Activated CD4-positive, alpha-beta memory T cell treated with anti-CD3 and anti-CD28 coated beads, Interleukin-2, amount 10 ng/mL, durations not matched to agents 7 days and 5 days (primary cell): Measurements from ENCODE around the gene COL17A1. TPM values are rescaled to one million over a fixed set of nuclear protein-coding genes. Genes with fewer than 3 reads are reported as not detected.
A peak's percentile ranks its signal among the peaks of the same experiment; 100 is the strongest.

Source experiments
- CTCF ChIA-PET: fragments of 350-600 bp; sonication (Branson Sonifier 250); formaldehyde crosslinking; loops from one replicate; lab custom pipeline; 2021; ENCODE audit warnings: antibody characterized with exemption, inconsistent platforms; lab: Charles Lee
- POLR2A ChIA-PET: fragments of 350-600 bp; sonication (Branson Sonifier 250); formaldehyde crosslinking; loops from one replicate; lab custom pipeline; 2021; ENCODE audit warnings: antibody characterized with exemption; lab: Charles Lee
- DNase-seq: peaks from one replicate; pipeline ENCODE4 v3.0.0-alpha.2; 2020
- H3K27ac Mint-ChIP-seq: one replicate; pipeline ENCODE4 v1.8.0; 2021; ENCODE audit warnings: mild to moderate bottlenecking, mixed read lengths
- H3K27me3 Mint-ChIP-seq: one replicate; pipeline ENCODE4 v1.8.0; 2021; ENCODE audit warnings: mixed read lengths
- H3K36me3 Mint-ChIP-seq: one replicate; pipeline ENCODE4 v1.8.0; 2021; ENCODE audit warnings: low read depth, mixed read lengths
- H3K4me1 Mint-ChIP-seq: one replicate; pipeline ENCODE4 v1.8.0; 2021; ENCODE audit warnings: mixed read lengths
- H3K4me3 Mint-ChIP-seq: one replicate; pipeline ENCODE4 v1.8.0; 2021; ENCODE audit warnings: mild to moderate bottlenecking, mixed read lengths
- H3K9me3 Mint-ChIP-seq: one replicate; pipeline ENCODE4 v1.8.0; 2021; ENCODE audit warnings: mixed read lengths
- total RNA-seq, 2 experiments: library from RNA; stranded (reverse); gene quantifications; one replicate each; pipeline ENCODE4 v1.2.3, GENCODE V29; 2021

The COL17A1 gene
- total RNA-seq, 2 experiments from 2014 or later: not detected

- Mint-ChIP-seq H3K9me3 (no peaks in the 10 kb centered on the region), H3K27me3 (peaks cover 15% of the 10 kb centered on the region), H3K4me1 (no peaks in the 10 kb centered on the region), H3K27ac (no peak overlapping the region), H3K4me3 (no peak overlapping the region), H3K36me3 (no peaks in the 10 kb centered on the region)
- DNase-seq: no peak
- ChIA-PET POLR2A (no interaction called here), CTCF (no interaction called here)
Measured at GRCh38 chr10:104066945-104067344, 18.7 kb downstream of the COL17A1 start.

- no peak overlapping the region for H3K27ac Mint-ChIP-seq
- no peaks in the 10 kb centered on the region for H3K4me1 Mint-ChIP-seq
- POLR2A ChIA-PET: no interaction called here
Measured at GRCh38 chr10:104065748-104066147, 19.9 kb downstream of the COL17A1 start.

GRCh38 chr10:104061196-104061595, 24.5 kb downstream of the COL17A1 start:
- ChIA-PET CTCF (no interaction called here), POLR2A (no interaction called here)
- no peak overlapping the region for H3K4me3 Mint-ChIP-seq
- no peaks in the 10 kb centered on the region for H3K36me3 Mint-ChIP-seq
- H3K9me3 Mint-ChIP-seq: no peaks in the 10 kb centered on the region
- no peaks in the 10 kb centered on the region for H3K4me1 Mint-ChIP-seq
- no peak overlapping the region for H3K27ac Mint-ChIP-seq
- no peak for DNase-seq
- peaks cover 8% of the 10 kb centered on the region for H3K27me3 Mint-ChIP-seq

More at GRCh38 chr10:104065748-104066147, 19.9 kb downstream of the COL17A1 start:
- Mint-ChIP-seq H3K9me3 (no peaks in the 10 kb centered on the region), H3K27me3 (peaks cover 13% of the 10 kb centered on the region), H3K4me3 (no peak overlapping the region), H3K36me3 (no peaks in the 10 kb centered on the region)
- CTCF ChIA-PET: interaction anchor here (1.1 kb wide), 1 partner anchor 15 kb away, joined by 3 read pairs; no protein-coding TSS in a partner anchor
- no peak for DNase-seq

GRCh38 chr10:104059364-104059763, 26.3 kb downstream of the COL17A1 start:
- no peaks in the 10 kb centered on the region for H3K36me3 Mint-ChIP-seq
- no peak overlapping the region for H3K27ac Mint-ChIP-seq
- ChIA-PET CTCF (no interaction called here), POLR2A (interaction anchor here (1.7 kb wide), 1 partner anchor 62 kb away, joined by 5 read pairs; the partner anchor contains the start of gene SFR1)
- H3K9me3 Mint-ChIP-seq: no peaks in the 10 kb centered on the region
- peaks cover 1% of the 10 kb centered on the region for H3K27me3 Mint-ChIP-seq
- H3K4me1 Mint-ChIP-seq: no peaks in the 10 kb centered on the region
- H3K4me3 Mint-ChIP-seq: no peak overlapping the region
- no peak for DNase-seq

- CTCF ChIA-PET: no interaction called here
- no peaks in the 10 kb centered on the region for H3K27me3 Mint-ChIP-seq
Measured at GRCh38 chr10:104057717-104058116, 28.0 kb downstream of the COL17A1 start.

GRCh38 chr10:104056619-104057273, 28.9 kb downstream of the COL17A1 start:
- no peaks in the 10 kb centered on the region for H3K27me3 Mint-ChIP-seq
- H3K4me3 Mint-ChIP-seq: no peak overlapping the region
- H3K36me3 Mint-ChIP-seq: no peaks in the 10 kb centered on the region
- no peaks in the 10 kb centered on the region for H3K9me3 Mint-ChIP-seq
- H3K4me1 Mint-ChIP-seq: no peaks in the 10 kb centered on the region
- no peak overlapping the region for H3K27ac Mint-ChIP-seq
- POLR2A ChIA-PET: no interaction called here
- no peak for DNase-seq
- CTCF ChIA-PET: no interaction called here

More at GRCh38 chr10:104057717-104058116, 28.0 kb downstream of the COL17A1 start:
- no peak overlapping the region for H3K27ac Mint-ChIP-seq
- H3K4me1 Mint-ChIP-seq: no peaks in the 10 kb centered on the region
- DNase-seq: no peak
- POLR2A ChIA-PET: no interaction called here
- H3K9me3 Mint-ChIP-seq: no peaks in the 10 kb centered on the region
- no peaks in the 10 kb centered on the region for H3K36me3 Mint-ChIP-seq
- H3K4me3 Mint-ChIP-seq: no peak overlapping the region

GRCh38 chr10:104054430-104054829, 31.2 kb downstream of the COL17A1 start:
- POLR2A ChIA-PET: no interaction called here
- H3K4me3 Mint-ChIP-seq: no peak overlapping the region

GRCh38 chr10:104053201-104053600, 32.5 kb downstream of the COL17A1 start:
- Mint-ChIP-seq H3K4me1 (peaks cover 7% of the 10 kb centered on the region), H3K27me3 (peaks cover 3% of the 10 kb centered on the region), H3K27ac (no peak overlapping the region), H3K36me3 (no peaks in the 10 kb centered on the region), H3K9me3 (no peaks in the 10 kb centered on the region), H3K4me3 (no peak overlapping the region)
- ChIA-PET POLR2A (no interaction called here), CTCF (no interaction called here)
- DNase-seq: no peak

More at GRCh38 chr10:104054430-104054829, 31.2 kb downstream of the COL17A1 start:
- no peaks in the 10 kb centered on the region for H3K36me3 Mint-ChIP-seq
- no peak overlapping the region for H3K27ac Mint-ChIP-seq
- no peaks in the 10 kb centered on the region for H3K27me3 Mint-ChIP-seq
- H3K9me3 Mint-ChIP-seq: no peaks in the 10 kb centered on the region
- no peak for DNase-seq
- CTCF ChIA-PET: no interaction called here
- H3K4me1 Mint-ChIP-seq: peaks cover 4% of the 10 kb centered on the region

- H3K4me1 Mint-ChIP-seq: peaks cover 7% of the 10 kb centered on the region
- ChIA-PET POLR2A (no interaction called here), CTCF (no interaction called here)
- H3K27ac Mint-ChIP-seq: no peak overlapping the region
- no peak overlapping the region for H3K4me3 Mint-ChIP-seq
- H3K36me3 Mint-ChIP-seq: no peaks in the 10 kb centered on the region
- DNase-seq: no peak
- H3K27me3 Mint-ChIP-seq: peaks cover 4% of the 10 kb centered on the region
- no peaks in the 10 kb centered on the region for H3K9me3 Mint-ChIP-seq
Measured at GRCh38 chr10:104052431-104052830, 33.2 kb downstream of the COL17A1 start.

GRCh38 chr10:104049504-104050250, 36.0 kb downstream of the COL17A1 start:
- no peak for DNase-seq
- no peaks in the 10 kb centered on the region for H3K9me3 Mint-ChIP-seq
- H3K4me1 Mint-ChIP-seq: peaks cover 7% of the 10 kb centered on the region
- CTCF ChIA-PET: no interaction called here
- H3K36me3 Mint-ChIP-seq: no peaks in the 10 kb centered on the region
- POLR2A ChIA-PET: no interaction called here
- peaks cover 4% of the 10 kb centered on the region for H3K27me3 Mint-ChIP-seq
- H3K4me3 Mint-ChIP-seq: no peak overlapping the region
- no peak overlapping the region for H3K27ac Mint-ChIP-seq

GRCh38 chr10:104046651-104047050, 39.0 kb downstream of the COL17A1 start:
- Mint-ChIP-seq H3K36me3 (no peaks in the 10 kb centered on the region), H3K27ac (no peak overlapping the region), H3K4me1 (peaks cover 7% of the 10 kb centered on the region), H3K4me3 (no peak overlapping the region), H3K27me3 (peaks cover 4% of the 10 kb centered on the region), H3K9me3 (no peaks in the 10 kb centered on the region)
- ChIA-PET CTCF (no interaction called here), POLR2A (no interaction called here)
- DNase-seq: no peak

- Mint-ChIP-seq H3K27me3 (peaks cover 4% of the 10 kb centered on the region), H3K9me3 (no peaks in the 10 kb centered on the region), H3K4me1 (peaks cover 7% of the 10 kb centered on the region), H3K4me3 (no peak overlapping the region), H3K36me3 (no peaks in the 10 kb centered on the region), H3K27ac (no peak overlapping the region)
- CTCF ChIA-PET: no interaction called here
- peak; percentile 16 for DNase-seq
- POLR2A ChIA-PET: no interaction called here
Measured at GRCh38 chr10:104045151-104046089, 40.3 kb downstream of the COL17A1 start.

- no peaks in the 10 kb centered on the region for H3K4me1 Mint-ChIP-seq
- ChIA-PET CTCF (no interaction called here), POLR2A (no interaction called here)
- no peak overlapping the region for H3K27ac Mint-ChIP-seq
- H3K27me3 Mint-ChIP-seq: peaks cover 4% of the 10 kb centered on the region
- H3K36me3 Mint-ChIP-seq: no peaks in the 10 kb centered on the region
- H3K9me3 Mint-ChIP-seq: no peaks in the 10 kb centered on the region
- H3K4me3 Mint-ChIP-seq: no peak overlapping the region
- DNase-seq: no peak
Measured at GRCh38 chr10:104043854-104044253, 41.8 kb downstream of the COL17A1 start.
